NK-92 treated with Interleukin-12 subunit alpha and Interleukin-12 subunit beta, amount 100 ng/mL, for 24 hours (cell line): ENCODE results near the gene ANKRD44.
"Not testable (repeated sequence)": the region's sequence is repeated elsewhere in the genome, so short reads cannot be mapped to it uniquely, and the experiment has no call there.

ENCODE experiments used
- DNase-seq: peaks from one replicate; lab custom pipeline; 2025; lab: John Stamatoyannopoulos, UW

ANKRD44 gene

DNA sequence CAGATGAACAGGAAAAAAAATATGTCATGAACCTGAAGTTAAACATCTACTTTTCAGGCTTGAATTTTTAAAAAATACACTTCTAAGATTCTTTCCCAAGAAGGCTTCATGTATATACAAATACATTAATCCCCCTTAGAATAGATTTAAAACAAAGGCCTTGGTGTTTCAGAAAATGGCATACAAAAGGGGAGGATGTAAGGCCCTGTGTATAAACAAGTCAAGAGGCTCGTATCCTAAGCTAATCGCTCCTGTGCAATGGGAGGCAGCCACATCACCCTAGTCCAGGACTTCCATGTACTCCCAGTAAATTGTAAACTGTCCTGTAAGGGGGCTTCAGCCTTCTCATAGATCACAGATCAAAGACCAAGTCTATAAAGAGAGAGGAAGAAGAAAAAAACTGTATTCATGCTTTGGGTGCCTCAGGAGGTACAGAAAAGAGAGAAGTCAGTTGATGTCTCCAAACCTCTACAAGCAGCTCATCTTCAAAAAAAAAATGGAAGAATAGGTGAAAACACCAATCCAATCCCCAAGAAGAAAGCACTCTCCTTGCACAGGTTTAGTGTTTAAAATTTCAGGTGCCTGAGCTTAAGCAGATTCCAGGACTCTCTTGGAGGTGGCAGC, 53.9 kb downstream of the ANKRD44 start:
- no peak for DNase-seq

DNA sequence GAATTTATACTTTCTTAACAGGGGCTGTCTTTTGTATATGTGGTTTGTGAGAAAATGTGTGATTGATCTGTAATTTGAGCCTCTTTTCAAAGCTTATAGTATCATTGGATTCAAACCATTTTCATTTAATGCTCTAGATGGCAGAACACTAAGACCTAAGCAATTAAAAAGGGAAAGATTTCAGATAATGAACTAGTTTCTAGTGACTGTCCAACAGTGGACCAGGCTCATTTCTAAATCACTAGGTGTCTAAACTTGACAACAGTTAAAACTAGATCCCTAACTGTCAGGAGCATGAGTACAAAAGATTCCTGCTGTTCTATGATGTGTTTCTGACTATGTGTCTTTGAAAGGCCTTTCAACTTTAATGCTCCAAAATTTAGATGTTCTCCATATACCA, 54.6 kb downstream of the ANKRD44 start:
- no peak for DNase-seq

DNA sequence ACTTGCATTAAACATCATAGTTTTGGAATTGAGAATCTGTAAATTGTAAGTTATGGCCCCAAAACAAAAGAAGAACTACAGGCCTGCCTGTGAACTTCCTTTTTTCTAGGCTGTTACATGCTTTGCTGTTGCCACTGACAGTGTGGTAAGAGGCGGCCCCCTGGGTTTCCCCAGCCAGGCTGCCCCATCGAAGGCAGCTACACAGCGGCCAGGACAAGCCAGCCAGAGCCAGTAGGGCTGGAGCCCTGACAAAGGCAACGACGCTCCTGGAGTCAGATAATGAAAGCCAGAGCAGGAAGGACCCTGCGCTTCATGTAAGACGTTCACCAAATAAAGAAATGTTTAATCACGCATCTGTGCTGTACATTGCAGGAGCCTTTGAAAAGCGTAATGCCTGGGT, 55.0 kb downstream of the ANKRD44 start:
- peak; percentile 78 for DNase-seq

DNA sequence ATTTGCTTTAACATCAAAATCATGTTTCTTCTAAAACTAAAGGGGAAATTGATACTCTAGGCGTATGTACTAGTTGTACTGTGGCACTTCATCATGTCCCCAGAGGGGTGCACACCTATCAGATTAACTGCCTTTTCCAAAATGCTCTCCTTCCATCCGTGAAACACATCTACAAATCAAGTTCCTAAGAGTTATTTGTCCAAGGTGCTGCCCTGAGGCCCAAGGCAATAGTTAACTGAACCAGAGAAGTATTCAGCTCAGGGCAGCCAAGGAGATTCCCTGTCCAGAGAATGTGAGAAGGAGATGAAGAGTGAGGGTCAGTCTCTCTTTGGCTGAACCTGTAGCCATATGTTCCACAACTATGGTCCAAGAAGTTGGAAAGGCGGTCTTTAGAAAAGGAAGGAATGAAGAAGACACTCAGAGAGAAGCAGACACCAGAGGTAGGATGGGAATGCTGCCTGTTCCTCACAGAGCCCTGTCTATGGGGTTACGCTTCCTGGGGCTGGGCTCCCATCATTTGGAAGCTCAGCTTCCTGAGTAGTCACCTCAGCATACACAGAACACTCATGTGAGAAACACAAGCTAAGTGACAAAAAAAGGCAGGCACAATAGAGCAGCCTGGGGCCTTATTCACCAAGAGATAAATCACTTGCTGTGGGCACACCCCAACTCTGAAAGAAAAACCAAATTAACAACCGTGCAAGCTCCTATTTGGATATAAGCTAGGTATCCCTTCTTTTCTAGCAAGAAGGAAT, 55.6 kb downstream of the ANKRD44 start:
- DNase-seq: no peak

DNA sequence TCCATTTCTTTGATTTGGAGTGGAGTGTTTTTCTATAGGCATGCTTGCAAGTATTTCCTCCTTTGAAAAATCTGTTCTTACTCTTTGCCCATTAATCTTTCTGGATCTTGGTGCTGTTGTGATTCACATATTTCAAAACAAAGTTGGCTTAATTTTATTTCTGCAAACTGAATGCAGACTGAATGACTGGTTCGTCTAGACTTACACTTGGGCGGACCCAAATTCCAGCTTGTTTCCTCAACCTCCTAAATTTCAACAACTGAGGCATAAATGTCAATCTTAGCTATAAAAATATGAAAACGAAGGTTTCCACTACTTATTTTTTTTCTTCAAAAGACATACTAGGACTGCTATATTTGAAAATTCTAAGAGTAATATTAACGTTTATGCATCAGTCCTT, 59.0 kb downstream of the ANKRD44 start:
- DNase-seq: no peak

DNA sequence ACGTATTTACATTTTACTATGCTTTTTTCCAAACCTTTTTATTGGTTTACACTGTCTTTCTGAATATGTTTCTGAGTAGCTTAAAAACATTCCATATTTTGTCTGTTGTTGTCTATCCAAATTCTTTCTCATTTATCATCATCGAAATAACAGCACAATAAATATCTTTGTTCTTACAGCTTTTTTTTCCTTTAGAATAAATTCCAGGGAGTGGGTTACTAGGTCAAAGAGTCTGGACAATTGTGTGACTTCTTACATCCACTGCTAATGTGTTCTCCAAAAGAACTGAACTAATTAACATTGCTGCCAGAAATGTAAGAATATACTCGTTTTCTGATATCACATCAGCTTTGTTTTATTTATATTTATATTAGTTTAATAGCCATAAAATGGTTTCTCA, 59.4 kb downstream of the ANKRD44 start:
- no peak for DNase-seq

DNA sequence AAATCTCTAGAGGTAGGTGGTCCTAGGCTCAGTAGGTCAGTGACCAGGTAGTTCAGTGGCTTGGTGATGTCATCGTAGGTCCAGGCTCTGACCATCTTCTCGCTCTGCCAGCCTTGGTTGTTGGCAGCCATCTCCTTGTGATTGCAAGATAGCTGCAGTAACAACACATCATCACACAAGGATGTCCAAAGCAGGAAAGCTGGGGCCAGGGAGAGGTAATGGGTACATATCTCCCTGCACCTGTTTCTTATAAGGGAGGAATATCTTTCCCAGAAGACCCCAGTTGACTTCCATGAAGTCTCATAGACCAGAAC, 60.5 kb downstream of the ANKRD44 start:
- DNase-seq: no peak

DNA sequence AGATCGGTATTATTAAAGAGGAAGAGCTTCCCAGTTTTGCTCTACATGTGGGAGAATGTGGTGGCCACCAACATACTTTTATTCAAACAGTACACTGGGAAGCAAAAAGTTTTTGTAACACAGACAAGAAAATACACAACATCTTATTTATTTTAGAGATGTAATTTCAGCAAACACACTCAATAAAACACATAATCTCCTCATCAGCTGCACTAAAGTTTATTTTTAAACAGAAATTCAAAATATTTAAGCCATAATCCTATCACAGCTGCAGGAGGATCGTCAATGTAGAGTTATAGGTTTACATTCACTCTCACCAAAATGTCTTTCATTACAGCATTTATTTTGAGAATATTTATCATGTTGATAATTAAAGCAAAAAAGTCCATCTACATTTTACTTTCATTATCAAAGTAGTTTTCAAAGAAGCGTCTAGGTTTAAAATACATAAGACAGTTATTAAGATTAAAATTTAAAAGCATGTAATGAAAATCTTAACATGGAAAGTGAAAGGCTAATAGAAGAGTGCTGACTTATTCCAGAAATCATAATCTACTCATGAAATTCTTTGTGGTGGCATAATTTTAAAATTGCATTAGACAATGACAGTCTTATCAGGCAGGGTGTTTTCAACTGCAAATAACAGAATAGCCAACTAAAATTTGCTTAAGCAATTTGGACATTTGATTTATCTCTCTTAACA, 61.0 kb downstream of the ANKRD44 start:
- DNase-seq: no peak

DNA sequence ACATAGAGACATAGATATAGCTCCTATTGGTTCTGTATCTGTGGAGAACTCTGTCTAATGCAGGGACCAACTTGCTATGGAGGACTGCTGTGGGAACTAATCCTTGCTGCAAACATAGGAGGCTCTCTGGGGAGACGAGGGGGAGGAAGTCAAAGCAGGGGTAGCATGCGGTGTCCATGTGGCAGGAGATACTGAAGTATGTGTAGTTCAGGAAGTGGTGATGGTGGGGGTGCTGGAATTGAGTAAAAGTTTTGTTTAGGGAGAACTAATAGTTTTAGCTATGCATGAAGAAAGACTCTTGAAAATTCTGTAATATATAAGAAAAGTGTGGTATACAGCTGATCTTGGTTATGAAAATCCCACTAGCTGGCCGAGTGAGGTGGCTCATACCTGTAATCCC, 62.0 kb downstream of the ANKRD44 start:
- DNase-seq: no peak

DNA sequence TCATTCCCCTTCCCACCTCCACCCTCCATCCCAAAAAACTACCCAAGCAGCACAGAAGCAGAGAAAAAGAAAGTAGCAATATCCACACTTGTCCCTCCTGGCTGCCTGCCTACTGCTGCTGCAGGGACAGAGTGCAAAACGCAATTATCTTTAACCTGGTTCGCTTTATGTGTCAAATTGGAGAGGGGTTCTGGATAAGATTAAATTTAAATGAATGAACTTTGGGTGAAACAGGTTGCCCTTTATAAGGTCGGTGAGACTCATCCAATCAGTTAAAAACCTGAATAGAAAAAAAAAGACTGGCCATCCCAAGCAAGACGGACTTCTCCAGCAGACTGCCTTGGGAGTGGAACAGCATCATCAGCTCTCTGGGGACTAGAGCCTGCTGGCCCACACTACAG, 62.6 kb downstream of the ANKRD44 start:
- no peak for DNase-seq

DNA sequence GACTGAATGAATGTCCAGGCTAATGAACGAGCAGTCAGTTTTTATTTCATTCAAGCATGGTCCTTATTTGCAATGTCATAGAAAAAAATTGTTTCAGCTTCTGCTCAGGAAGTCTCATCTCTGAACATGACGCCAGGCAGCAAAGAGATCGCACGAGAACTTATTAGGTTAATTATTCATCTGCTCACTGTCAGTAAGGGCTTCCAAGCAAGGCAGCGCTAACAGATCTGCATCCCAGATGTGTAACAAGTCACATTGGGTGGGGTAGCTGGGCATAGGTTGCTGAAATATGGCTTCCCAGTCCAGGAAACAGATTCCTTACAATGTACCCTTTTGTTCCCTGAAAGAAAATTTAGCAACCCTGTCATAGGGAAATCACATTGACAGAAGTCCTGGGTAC, 63.5 kb downstream of the ANKRD44 start:
- no peak for DNase-seq

DNA sequence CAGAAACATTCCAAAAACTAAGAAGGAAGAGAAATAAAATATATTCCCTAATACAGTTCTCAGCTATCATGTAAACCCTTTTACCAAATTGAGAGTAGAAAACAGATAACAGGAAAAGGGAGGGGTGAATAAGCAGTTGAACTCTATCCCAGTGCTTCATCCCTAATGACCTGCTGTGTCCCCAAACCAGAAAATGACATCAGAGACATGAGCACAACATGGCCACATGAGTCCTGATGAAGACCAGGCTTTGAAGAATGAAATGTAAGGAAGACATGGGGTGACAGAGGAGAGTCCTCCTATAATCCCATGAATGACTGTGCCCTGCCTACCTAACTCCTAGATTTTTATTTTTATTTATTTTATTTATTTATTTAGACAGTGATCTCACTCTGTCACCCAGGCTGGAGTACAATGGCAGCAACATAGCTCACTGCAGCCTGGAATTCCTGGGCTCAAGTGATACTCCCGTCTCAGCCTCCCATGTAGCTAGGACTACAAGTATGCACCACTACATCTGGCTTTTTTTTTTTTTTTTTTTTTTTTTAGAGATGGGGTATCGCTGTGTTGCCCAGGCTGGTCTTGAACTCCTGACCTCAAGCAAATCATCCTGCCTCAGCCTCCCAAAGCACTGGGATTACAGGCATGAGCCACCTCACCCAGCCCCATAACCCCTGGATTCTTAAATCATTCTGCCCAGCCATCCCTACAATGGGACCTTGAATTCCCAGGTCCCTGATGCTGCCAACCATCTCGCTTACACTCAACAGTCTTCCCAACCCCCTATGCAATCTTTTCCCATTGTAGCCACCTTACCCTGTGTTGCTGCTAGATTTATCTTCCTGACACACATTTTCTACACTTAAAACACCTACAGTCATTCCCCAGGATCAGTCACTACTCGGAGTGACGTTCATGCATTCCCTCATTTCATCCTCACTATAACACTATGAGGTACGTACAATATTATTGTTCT, 64.5 kb downstream of the ANKRD44 start:
- DNase-seq: no peak

DNA sequence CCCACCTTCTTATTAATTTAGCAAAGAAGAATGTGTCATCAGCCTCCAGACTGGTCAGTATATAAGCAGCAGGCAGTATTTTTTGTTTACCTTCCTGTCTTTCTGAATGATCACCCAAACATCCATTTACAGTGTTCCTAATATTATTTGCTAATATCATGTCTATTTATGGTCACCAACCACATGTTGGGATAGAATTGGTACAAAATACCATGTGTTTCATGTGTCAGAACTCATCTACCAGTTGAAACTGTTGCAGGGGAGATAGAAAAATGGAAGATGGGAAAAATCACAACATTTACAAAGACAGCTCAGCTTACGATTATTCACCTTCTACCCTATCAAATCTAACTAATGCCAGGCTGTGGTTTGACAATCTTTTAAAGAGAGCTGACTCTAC, 66.2 kb downstream of the ANKRD44 start:
- no peak for DNase-seq

DNA sequence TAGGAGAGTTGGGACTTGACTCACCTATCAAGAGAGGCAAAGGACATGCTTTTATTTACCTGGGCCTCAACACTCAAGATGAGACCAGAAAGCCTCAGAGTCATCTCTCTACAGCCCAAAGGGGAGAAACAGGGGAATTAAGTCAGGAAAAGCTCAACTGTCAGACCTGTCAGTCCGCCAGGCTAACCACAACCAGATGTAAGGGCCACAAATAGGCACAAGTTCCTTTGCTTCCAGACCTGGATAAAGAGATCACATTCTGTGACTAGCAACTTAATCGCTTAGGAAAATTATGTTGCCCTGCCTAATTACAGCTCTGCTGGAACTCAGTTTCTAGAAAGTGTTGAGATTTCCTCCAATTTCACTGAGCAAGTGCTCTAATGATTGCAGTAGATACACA, 67.9 kb downstream of the ANKRD44 start:
- DNase-seq: no peak

DNA sequence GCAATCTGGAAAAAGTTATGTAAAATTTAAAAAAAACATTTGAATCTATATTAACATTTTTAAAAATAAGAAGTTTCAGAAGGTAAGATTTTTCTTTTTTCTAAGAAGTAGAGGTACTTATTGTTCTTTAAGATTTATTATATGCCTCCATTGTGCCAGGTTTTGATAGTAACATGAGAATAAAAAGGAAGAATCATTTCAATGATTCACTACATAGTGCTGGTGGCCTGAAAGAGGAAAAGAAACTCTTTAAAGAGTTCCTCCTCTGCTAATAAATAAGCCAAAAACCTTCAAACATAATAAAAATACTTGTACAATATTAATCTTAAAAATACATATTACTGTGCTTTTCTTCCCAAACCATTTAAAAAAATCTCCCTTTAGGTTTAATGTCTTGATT, 69.0 kb downstream of the ANKRD44 start:
- DNase-seq: no peak

DNA sequence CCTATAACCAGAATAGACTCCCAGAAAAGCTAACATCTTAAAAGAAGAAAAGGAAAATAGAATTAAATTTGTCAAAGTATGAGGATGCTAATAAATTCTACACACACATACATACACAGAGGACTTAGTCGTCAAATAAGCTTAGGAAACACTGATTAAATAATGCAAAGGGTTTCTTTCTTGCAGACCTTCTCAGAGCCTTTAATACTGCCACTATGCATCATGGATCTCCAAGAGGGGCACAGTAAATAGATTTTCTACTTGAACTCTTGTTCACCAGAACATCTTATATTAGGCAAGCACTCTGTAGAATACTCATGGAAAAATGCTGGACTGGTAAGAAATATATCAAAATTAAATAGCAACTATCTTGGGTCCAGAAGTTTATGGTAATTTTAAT, 69.4 kb downstream of the ANKRD44 start:
- DNase-seq: no peak

DNA sequence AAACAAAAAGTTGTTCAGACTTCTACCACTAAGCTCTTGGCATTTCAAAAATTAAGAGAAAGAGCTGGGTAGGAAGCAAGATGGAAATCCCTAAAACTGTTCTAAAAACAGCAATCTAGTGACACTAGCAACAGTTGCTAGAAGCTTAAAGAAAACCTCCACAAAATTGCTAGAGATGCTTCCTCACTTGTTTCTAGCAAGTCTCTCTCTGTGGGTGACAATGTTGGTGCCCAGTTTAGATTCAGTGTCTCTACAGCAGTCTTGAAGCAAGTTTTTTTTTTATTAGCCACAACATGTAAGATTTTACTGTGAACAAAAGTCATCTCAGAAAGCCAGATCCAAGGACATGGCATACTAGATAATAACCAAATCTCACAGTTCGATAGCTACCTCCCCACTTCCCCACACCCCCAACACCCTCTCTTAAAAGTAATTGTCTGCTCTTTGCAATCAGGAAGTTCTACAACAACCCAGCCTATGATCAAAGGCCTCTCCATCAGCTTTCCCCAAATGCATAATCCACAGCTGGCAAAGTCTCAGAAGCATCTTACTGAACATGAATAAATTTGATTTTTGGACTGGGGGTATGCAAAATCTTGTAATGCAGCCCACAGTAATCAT, 70.0 kb downstream of the ANKRD44 start:
- no peak for DNase-seq

DNA sequence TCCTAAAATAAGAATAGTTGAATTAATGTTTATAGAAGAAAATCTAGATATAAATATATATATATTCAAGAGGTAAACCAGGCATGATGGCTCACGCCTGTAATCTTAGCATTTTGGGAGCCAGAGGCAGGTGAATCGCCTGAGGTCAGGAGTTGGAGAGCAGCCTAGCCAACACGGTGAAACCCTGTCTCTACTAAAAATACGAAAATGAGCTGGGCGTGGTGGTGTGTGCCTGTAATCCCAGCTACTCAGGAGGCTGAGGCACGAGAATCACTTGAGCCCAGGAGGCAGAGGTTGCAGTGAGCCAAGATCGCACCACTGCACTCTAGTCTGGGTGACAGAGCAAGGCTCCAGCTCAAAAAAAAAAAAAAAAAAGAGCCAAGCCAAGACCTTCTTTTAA, 70.6 kb downstream of the ANKRD44 start:
- not testable (repeated sequence) for DNase-seq

DNA sequence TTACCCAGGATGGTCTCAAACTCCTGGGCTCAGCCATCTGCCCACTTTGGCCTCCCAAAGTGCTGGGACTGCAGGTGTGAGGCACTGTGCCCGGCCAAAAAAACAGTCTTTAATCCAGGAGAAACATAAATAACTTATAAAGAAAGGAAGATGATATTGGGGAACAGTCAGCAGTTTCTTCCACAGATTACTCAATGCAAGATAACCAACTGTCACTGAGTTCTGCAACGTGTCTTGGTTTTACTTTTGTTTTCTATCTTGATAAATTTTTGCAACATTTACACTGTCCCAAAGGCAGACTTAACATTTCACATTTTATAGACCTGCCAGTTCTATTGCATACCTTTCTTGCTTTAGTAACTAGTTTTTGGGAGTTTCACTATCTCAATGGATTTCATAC, 71.1 kb downstream of the ANKRD44 start:
- no peak for DNase-seq

DNA sequence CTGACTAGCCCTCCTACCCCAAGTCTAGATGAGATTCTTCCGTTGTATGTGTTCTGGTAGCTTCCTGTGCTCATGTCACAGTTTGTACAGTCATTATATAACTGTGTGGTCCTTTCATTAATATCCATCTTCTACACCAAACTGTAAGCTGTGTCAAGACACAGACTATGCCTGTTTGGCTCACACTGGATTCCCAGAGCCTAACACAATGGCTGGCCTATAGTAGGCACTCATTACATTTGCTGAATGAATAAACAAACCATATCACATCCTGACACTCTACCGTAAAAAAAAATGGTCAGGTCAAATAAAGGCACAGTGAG, 72.6 kb downstream of the ANKRD44 start:
- DNase-seq: no peak

DNA sequence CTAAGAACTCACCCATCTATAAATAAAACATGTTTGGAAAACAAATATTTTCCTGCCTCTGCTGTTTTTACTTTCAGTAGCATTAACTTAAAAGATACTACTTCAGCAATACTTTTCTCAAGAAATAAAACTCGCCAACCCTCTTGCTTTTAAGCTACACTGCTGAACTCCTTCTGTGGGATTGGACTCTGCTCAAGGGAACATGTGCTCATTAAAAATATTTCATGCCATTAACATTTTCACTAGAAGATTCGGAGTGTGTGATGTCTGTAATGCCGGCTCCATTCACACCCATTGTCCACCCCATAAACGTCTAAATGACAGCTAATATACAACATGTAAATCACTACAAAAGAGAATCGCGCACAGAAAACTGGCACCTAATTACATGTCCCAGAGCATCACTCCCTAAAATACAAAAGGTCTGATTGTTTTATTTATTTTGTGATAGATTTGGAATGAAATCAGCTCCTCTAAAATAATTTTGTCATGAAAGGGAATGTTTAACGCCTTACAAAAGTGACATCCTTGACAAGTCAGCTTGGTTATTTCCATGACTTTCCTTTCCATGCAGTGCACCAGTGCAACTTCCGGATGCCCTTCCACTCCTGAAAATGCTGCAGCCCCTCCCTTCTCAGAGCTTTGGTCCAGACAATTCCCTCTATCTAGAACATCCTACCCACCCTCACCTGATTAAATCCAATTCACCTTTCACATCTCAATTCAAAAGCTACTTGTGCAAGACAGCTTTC, 73.1 kb downstream of the ANKRD44 start:
- no peak for DNase-seq
